ENCODE data around the gene SLC35A4. TPM values are rescaled to one million over a fixed set of nuclear protein-coding genes. Genes with fewer than 3 reads are reported as not detected.
A peak's percentile ranks its signal among the peaks of the same experiment; 100 is the strongest.

SLC35A4 gene
- total and polyA plus RNA-seq, 2 of the 8 experiments (the other 6 are each of a cell fraction or from before 2014, with no cell fraction given) = 78.6 to 133 TPM

DNA sequence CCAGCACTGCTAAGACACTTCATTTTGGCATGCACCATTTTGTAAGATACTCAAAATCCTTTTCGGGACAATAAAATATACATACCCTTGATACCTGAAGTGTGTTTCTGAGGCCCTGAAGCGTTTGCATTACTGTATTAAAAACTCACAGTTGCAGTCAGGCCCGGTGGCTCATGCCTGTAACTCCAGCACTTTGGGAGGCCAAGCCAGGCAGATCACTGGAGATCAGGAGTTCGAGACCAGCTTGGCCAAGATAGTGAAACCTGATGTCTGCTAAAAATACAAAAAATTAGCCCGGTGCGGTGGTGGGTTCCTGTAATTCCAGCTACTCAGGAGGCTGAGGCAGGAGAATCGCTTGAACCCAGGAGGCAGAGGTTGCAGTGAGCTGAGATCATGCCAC is 19.6 kb upstream of the SLC35A4 start:
- DNase-seq (ENCODE audit: low read depth in 1 of 2, low spot score in 2 of 2) = peak in 1 of 2 experiments; percentile 14
- ChIA-PET CTCF (ENCODE audit: partially characterized antibody) (interaction anchor here (1.3 kb wide), 1 partner anchor 94 kb away, joined by 3 read pairs; no protein-coding TSS in a partner anchor), POLR2A (ENCODE audit: partially characterized antibody) (interaction anchor here (0.8 to 14.4 kb wide), 4 partner anchors 14 to 144 kb away, joined by 3 to 191 read pairs (median 52); partner anchors contain the start of genes APBB3, IK, NDUFA2 and SLC35A4)
- H2AFZ ChIP-seq (ENCODE audit: low read length) = no peak overlapping the region
- no peaks in the 10 kb centered on the region for H3K79me2 ChIP-seq (ENCODE audit: control insufficient read depth in 1 of 2, insufficient read depth in 2 of 2, low read length in 2 of 2)
- H3K14ac ChIP-seq (ENCODE audit: insufficient read length) = no peak overlapping the region
- no peak overlapping the region for H3K27ac ChIP-seq (ENCODE audit: low read depth, low read length)
- H2BK20ac ChIP-seq (ENCODE audit: low read length) = no peak overlapping the region
- no peak overlapping the region for H3K4ac ChIP-seq (replicated peaks; ENCODE audit: insufficient read length, low read depth, low read length)
- H2BK12ac ChIP-seq (ENCODE audit: low read depth, low read length) = no peak overlapping the region
- no peak overlapping the region for H3K23ac ChIP-seq (ENCODE audit: insufficient read length)
- H2AK5ac ChIP-seq (ENCODE audit: low read depth, low read length) = no peak overlapping the region
- WGBS, 2 experiments (ENCODE audit: extremely low coverage in 1 of 2, insufficient coverage in 1 of 2, insufficient read length in 1 of 2, insufficient replicate concordance in 2 of 2, low coverage in 1 of 2, low lambda C conversion rate in 2 of 2, missing lambda C conversion rate in 1 of 2) = 93% methylated on average over 7 of the region's 7 CpGs; no CpG with 5 or more reads in 1 of the 2 experiments
- H3K9ac ChIP-seq (replicated peaks in 1 of 4; ENCODE audit: extremely low read depth in 1 of 4, low read depth in 3 of 4, low read length in 3 of 4) = no peak overlapping the region
- H4K91ac ChIP-seq (replicated peaks; ENCODE audit: insufficient read length, low read length) = no peak overlapping the region
- H3K9me3 ChIP-seq (ENCODE audit: insufficient read depth in 2 of 2, low read depth in 1 of 2, low read length in 1 of 2) = no peaks in the 10 kb centered on the region
- H2BK5ac ChIP-seq (ENCODE audit: low read depth, low read length) = no peak overlapping the region
- FAIRE-seq = no peak
- H2BK120ac ChIP-seq (replicated peaks; ENCODE audit: low read depth, low read length) = no peak overlapping the region
- H3K79me1 ChIP-seq (ENCODE audit: low read depth, low read length) = no peaks in the 10 kb centered on the region
- peaks cover 6% of the 10 kb centered on the region for H3K23me2 ChIP-seq (ENCODE audit: low read depth, low read length)
- no peaks in the 10 kb centered on the region for H3K27me3 ChIP-seq (replicated peaks in 1 of 4; ENCODE audit: control insufficient read depth in 3 of 4, extremely low read depth in 1 of 4, insufficient read depth in 3 of 4, low read length in 3 of 4)
- TF ChIP-seq CBX8 (IDR thresholded peaks at IDR 0.05; ENCODE audit: borderline replicate concordance, low read depth, low read length) (no peak), RNF2 (IDR thresholded peaks at IDR 0.05; ENCODE audit: borderline replicate concordance, low read depth, low read length, missing control alignments, poor library complexity, severe bottlenecking) (no peak), SP2 (IDR thresholded peaks at IDR 0.05; ENCODE audit: low read length) (no peak), CHD2 (IDR thresholded peaks at IDR 0.05; ENCODE audit: low read length) (no peak), BRCA1 (IDR thresholded peaks at IDR 0.05; ENCODE audit: low read depth, low read length) (no peak)
- TF ChIP-seq, protein P1, sequence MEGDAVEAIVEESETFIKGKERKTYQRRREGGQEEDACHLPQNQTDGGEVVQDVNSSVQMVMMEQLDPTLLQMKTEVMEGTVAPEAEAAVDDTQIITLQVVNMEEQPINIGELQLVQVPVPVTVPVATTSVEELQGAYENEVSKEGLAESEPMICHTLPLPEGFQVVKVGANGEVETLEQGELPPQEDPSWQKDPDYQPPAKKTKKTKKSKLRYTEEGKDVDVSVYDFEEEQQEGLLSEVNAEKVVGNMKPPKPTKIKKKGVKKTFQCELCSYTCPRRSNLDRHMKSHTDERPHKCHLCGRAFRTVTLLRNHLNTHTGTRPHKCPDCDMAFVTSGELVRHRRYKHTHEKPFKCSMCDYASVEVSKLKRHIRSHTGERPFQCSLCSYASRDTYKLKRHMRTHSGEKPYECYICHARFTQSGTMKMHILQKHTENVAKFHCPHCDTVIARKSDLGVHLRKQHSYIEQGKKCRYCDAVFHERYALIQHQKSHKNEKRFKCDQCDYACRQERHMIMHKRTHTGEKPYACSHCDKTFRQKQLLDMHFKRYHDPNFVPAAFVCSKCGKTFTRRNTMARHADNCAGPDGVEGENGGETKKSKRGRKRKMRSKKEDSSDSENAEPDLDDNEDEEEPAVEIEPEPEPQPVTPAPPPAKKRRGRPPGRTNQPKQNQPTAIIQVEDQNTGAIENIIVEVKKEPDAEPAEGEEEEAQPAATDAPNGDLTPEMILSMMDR (IDR thresholded peaks at IDR 0.05; ENCODE audit: control extremely low read depth in 1 of 3, insufficient read depth in 1 of 3, low read depth in 1 of 3, low read length in 3 of 3) = no peak
- no peak overlapping the region for H3K4me2 ChIP-seq (ENCODE audit: insufficient read depth in 1 of 2, low read depth in 2 of 2, low read length in 2 of 2)
- H2BK15ac ChIP-seq (ENCODE audit: low read length) = no peak overlapping the region
- peaks cover 0 to 18% (median 6%) of the 10 kb centered on the region in 4 experiments; a peak in 4 of 7 replicates for H3K4me1 ChIP-seq (replicated peaks in 1 of 4; ENCODE audit: control insufficient read depth in 3 of 4, insufficient read depth in 4 of 4, low read length in 3 of 4)
- no peak overlapping the region for H3K18ac ChIP-seq (ENCODE audit: extremely low read depth, low read length)
- no peak overlapping the region for H4K5ac ChIP-seq (ENCODE audit: insufficient read length, low read depth, low read length)
- H3K36me3 ChIP-seq (ENCODE audit: control insufficient read depth in 2 of 4, insufficient read depth in 4 of 4, low read length in 3 of 4) = peaks cover 14 to 41% (median 29%) of the 10 kb centered on the region in 4 experiments
- no peak overlapping the region for H3K56ac ChIP-seq (replicated peaks; ENCODE audit: insufficient read length, low read depth, low read length)
- H4K20me1 ChIP-seq (replicated peaks in 1 of 2; ENCODE audit: control insufficient read depth in 1 of 2, insufficient read depth in 2 of 2, low read length in 2 of 2) = no peaks in the 10 kb centered on the region
- no peak overlapping the region for H3K4me3 ChIP-seq (ENCODE audit: extremely low read depth in 1 of 4, insufficient read depth in 2 of 4, low read depth in 3 of 4, low read length in 4 of 4)
- no peak overlapping the region for H4K8ac ChIP-seq (ENCODE audit: extremely low read depth, insufficient read depth, low read length)
